HG02852 (cell line): ENCODE measurements around the gene CAB39.

Experiments
- ATAC-seq: cut with Tn5 transposase; IDR thresholded peaks from one replicate; pipeline ENCODE4 v1.9.1; 2021; ENCODE audit warnings: mild to moderate bottlenecking, moderate library complexity; ENCODE audit not compliant: unreplicated experiment

The CAB39 gene

DNA sequence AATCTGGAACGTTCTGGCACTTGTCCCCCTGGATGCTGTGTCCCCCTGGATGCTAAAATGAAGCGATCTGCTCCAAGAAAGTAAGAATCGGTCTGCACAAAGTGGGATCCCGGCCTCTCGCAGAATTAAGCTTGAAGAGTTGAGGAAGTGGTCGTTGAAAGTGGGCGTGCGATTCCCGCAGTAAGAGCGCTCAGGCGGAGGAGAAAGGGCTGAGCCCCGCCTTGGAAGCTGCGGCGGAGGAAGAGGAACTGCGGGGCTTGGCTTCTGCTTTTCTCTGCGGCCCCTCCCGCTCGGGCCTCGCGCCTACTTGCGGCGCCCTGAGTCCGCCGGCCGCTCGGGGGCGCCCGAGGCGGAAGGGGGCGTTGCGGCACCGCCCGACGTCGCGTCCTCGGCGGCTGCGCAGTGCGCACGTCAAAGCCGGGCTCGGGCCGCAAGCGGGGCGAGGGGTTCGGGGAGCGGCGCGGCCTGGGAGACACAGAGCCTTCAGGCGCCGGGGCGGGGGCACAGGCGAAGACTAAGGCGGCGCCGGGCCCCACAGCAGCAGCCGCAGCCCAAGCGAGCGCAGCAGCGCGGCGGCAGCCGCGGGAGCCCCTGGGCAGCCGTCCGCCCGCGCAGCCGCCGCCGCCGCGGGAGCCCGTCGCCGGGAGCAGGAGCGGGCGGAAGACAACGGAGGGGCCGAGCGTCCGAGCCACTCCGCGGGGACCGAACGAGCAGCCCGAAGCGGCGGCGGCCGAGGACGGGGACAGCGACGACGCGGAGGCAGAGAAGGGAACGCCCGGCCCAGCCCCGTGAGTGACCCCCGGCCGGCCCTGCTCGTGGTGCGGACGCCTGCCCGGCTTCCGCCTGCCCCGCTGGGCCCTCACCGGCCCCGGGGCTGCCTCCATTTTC is at the start of gene CAB39:
Gene CAB39 (plus strand): TSS at position 400 of the 888 bp plus-strand sequence. CDS start 47,160 bp downstream, outside the sequence.
- ATAC-seq = peak; percentile 82

GRCh38 chr2:230664128-230664527 is 48.5 kb upstream of the CAB39 start:
- ATAC-seq = no peak

DNA sequence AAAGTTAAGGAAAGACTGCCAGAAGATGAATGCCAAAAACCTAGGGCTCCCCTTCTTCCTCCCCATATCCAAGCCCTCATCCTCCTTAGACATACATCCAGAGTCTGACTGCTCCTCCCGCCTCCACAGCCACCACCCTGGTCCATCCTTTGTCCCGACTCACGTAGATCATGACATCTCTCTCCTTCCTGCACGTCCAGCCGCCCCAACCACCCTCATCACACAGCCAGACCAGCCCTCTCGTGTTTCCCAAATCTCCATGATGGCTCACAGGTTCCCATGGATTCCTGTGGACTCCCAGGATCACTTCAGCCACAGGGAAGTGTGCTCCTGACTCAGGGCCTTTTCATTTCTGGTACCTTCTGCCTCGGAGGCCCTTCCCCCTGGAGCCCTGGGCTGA is 47.8 kb upstream of the CAB39 start:
- no peak for ATAC-seq

- ATAC-seq = no peak
Observed at GRCh38 chr2:230665263-230665691, 47.4 kb upstream of the CAB39 start.

GRCh38 chr2:230666446-230666845 is 46.2 kb upstream of the CAB39 start:
- no peak for ATAC-seq

DNA sequence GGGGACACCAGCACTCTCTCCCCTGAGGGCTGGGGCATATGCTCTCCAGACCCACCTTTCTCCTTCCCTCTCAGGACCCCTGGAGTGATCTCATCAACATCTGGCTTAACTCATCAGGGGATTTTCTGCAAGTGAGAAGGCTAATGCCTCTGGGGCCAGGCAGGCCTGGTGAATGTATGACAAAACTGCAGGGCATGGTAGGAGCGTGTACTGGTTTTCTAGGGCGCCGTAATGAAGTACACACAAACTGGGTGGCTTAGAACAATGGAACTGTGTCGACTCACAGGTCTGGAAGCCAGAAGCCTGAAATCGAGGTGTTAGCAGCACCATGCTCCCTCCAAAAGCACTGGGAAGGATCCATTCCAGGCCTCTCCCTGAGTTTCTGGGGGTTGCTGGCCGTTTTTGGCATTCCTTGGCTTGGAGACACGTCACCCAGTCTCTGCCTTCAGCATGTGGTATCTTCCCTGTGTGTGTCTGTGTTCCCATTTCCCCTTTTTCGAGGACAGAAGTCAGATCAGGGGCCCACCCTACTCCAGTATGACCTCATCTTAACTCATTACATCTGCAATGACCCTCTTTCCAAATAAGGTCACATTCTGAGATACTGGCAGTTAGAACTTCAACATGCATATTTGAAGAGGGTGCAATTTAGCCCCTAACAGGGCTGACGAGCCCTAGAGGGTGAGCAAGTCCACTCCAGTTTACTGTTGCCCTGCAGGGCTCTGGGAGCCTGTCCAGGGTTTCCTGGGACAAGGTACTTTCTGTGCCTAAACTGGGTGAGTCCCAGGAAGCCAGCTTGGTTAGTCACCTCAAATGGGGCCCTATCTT is 45.5 kb upstream of the CAB39 start:
- ATAC-seq = no peak

GRCh38 chr2:230668184-230668938 is 44.3 kb upstream of the CAB39 start:
- peak; percentile 64 for ATAC-seq

GRCh38 chr2:230668939-230669303 is 43.7 kb upstream of the CAB39 start:
- ATAC-seq = peak; percentile 33

GRCh38 chr2:230669386-230669950 is 43.2 kb upstream of the CAB39 start:
- no peak for ATAC-seq

- ATAC-seq = no peak
Observed at GRCh38 chr2:230671117-230671516, 41.5 kb upstream of the CAB39 start.

DNA sequence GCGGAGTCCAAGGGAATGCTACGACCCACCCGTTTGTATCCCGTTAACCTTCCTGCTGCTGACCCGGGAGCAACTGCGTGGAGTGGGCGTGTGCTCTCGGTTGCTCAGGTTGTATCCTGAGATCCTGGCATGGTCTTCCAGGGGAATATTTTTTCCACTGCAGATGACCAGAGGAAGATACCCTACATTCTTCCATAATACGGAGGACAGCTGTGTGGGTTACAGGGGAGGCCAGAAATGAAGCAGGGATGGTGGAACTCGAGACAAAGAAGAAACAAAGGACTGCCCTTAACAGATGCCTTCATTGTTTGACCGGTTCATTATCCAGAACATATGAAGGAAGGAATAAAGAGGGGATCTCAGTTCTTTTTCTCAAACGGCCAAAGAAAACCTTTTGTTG is 39.8 kb upstream of the CAB39 start:
- no peak for ATAC-seq

- ATAC-seq = no peak
Observed at GRCh38 chr2:230674401-230674800, 38.2 kb upstream of the CAB39 start.

- ATAC-seq = no peak
Observed at GRCh38 chr2:230674966-230675672, 37.5 kb upstream of the CAB39 start.

DNA sequence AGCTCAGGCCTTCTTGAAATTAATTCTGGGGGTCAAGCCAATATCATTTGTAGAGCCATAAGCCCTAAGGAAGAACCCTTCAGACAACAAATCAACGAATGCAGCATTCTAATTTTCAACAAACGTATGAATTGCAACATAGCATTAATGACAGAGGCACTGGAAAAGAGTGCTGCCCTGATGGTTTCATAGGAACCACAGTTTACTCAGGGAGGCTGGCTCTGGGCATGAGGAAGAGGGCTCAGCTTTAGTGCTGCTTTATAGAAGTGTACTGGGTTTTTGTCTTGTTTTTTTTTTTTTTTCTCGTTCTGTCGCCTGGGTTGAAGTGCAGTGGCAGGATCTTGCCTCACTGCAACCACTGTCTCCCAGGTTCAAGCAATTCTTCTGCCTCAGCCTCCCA is 36.1 kb upstream of the CAB39 start:
- no peak for ATAC-seq

- ATAC-seq = no peak
Observed at GRCh38 chr2:230677201-230677946, 35.3 kb upstream of the CAB39 start.

- ATAC-seq = no peak
Observed at GRCh38 chr2:230678018-230678417, 34.6 kb upstream of the CAB39 start.

DNA sequence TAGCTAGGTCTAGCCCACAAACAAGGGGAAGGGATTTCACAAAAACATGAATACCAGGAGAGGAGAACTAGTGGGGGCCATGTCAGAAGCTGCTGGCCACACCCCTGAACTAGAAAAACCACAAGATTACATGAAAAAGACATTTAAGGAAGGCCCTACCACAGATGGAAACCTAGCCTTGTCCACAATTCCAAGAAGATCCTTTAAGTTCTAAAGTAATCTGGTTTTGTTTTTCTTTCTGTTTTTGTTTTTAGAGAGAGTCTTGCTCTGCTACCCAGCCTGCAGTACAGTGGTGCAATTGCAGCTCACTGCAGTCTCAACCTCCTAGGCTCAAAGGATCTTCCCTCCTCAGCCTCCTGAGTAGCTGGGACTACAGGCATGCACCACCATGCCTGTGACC is 34.2 kb upstream of the CAB39 start:
- no peak for ATAC-seq

GRCh38 chr2:230680463-230681170 is 32.0 kb upstream of the CAB39 start:
- no peak for ATAC-seq

- ATAC-seq = no peak
Observed at GRCh38 chr2:230681171-230681545, 31.5 kb upstream of the CAB39 start.
